ENCODE measurements around the gene NDUFA6. TPM values are rescaled to one million over a fixed set of nuclear protein-coding genes. Genes with fewer than 3 reads are reported as not detected.

Gene NDUFA6
- total and polyA plus RNA-seq, 10 of the 15 experiments (the other 5 are each of a cell fraction or from before 2014, with no cell fraction given), result 85.9 to 511 (median 128) TPM

DNA sequence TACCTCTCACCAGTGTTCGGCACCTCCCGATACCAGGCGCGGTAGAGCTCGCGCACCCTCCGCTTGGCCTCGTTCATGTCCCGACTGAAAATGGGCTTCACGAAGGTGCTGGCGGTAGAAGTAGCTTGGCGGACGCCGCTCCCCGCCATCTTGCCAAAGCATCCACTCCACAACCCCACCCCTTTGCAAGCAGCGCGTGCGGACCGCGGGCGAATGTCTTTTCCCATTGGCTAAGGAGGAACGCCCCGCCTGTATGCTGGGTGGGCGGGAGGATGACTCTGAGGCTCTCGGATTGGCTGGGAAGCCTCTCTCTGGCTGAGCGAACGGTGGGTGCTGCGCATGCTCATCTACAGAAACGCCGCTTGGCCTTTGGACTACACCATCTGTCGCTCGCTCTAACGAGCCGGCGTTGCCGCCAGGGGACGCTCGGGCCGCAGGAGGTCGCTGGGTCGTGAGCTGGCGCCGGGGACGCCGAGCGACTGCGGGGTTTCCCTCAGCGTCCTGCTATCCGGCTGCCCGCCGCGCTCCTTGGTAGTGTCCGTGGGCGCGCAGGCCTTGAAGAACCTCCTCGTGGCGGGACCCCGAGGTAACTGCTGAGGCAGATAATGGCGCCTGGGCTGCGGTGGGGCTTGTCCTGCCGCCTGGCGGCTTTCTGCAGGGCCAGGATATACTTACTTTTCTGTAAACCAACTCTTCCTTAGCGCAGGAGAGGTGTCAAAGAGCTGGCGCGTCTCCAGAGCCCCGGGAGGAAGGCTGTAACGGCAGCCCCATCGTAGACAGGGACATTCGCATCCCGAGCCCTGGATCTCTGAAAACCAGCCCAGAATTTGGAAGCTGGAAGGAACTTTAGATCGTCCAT is at the start of gene NDUFA6 (continued):
- TF ChIP-seq, protein P1, sequence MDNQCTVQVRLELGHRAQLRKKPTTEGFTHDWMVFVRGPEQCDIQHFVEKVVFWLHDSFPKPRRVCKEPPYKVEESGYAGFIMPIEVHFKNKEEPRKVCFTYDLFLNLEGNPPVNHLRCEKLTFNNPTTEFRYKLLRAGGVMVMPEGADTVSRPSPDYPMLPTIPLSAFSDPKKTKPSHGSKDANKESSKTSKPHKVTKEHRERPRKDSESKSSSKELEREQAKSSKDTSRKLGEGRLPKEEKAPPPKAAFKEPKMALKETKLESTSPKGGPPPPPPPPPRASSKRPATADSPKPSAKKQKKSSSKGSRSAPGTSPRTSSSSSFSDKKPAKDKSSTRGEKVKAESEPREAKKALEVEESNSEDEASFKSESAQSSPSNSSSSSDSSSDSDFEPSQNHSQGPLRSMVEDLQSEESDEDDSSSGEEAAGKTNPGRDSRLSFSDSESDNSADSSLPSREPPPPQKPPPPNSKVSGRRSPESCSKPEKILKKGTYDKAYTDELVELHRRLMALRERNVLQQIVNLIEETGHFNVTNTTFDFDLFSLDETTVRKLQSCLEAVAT (IDR thresholded peaks at IDR 0.05), result no peak; the same call in 1 of the 2 replicates
- TF ChIP-seq, protein P2, sequence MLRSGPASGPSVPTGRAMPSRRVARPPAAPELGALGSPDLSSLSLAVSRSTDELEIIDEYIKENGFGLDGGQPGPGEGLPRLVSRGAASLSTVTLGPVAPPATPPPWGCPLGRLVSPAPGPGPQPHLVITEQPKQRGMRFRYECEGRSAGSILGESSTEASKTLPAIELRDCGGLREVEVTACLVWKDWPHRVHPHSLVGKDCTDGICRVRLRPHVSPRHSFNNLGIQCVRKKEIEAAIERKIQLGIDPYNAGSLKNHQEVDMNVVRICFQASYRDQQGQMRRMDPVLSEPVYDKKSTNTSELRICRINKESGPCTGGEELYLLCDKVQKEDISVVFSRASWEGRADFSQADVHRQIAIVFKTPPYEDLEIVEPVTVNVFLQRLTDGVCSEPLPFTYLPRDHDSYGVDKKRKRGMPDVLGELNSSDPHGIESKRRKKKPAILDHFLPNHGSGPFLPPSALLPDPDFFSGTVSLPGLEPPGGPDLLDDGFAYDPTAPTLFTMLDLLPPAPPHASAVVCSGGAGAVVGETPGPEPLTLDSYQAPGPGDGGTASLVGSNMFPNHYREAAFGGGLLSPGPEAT (IDR thresholded peaks at IDR 0.05; ENCODE audit: low read depth), result peak; percentile 49
- TF ChIP-seq NR2F1 (conservative IDR thresholded peaks at IDR 0.05), result peak; percentile 98
- TF ChIP-seq, protein P3, sequence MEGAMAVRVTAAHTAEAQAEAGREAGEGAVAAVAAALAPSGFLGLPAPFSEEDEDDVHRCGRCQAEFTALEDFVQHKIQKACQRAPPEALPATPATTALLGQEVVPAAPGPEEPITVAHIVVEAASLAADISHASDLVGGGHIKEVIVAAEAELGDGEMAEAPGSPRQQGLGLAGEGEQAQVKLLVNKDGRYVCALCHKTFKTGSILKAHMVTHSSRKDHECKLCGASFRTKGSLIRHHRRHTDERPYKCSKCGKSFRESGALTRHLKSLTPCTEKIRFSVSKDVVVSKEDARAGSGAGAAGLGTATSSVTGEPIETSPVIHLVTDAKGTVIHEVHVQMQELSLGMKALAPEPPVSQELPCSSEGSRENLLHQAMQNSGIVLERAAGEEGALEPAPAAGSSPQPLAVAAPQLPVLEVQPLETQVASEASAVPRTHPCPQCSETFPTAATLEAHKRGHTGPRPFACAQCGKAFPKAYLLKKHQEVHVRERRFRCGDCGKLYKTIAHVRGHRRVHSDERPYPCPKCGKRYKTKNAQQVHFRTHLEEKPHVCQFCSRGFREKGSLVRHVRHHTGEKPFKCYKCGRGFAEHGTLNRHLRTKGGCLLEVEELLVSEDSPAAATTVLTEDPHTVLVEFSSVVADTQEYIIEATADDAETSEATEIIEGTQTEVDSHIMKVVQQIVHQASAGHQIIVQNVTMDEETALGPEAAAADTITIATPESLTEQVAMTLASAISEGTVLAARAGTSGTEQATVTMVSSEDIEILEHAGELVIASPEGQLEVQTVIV (IDR thresholded peaks at IDR 0.05; ENCODE audit: borderline replicate concordance, partially characterized antibody), result no peak
- TF ChIP-seq FOXK2 (IDR thresholded peaks at IDR 0.05), result 0 out of 2 replicates have a peak, but pooled peaks have one; percentile 51
- TF ChIP-seq EGR1 (IDR thresholded peaks at IDR 0.05; ENCODE audit: borderline replicate concordance in 1 of 2, low read depth in 2 of 2, low read length in 2 of 2), result no peak; a peak in 1 of 3 replicates
- no peak for TF ChIP-seq SREBF2 (IDR thresholded peaks at IDR 0.05; ENCODE audit: low read length)
- peak; percentile 50; the same call in 1 of the 3 replicates for TF ChIP-seq POU2F2 (IDR thresholded peaks at IDR 0.05; ENCODE audit: borderline replicate concordance, low read depth, low read length)
- TF ChIP-seq NFXL1 (IDR thresholded peaks at IDR 0.05; ENCODE audit: borderline replicate concordance), result no peak
- TF ChIP-seq ETV6 (conservative IDR thresholded peaks at IDR 0.05 in 1 of 2, IDR thresholded peaks at IDR 0.05 in 1 of 2; ENCODE audit: borderline replicate concordance in 1 of 2, low read depth in 1 of 2), result no peak
- peak; percentile 94 for TF ChIP-seq POLR2AphosphoS5 (IDR thresholded peaks at IDR 0.05; ENCODE audit: low read length)
- TF ChIP-seq SMAD5 (IDR thresholded peaks at IDR 0.05; ENCODE audit: low read depth), result peak; percentile 77; the same call in 1 of the 2 replicates
- TF ChIP-seq NR2C2 (IDR thresholded peaks at IDR 0.05; ENCODE audit: borderline replicate concordance, control insufficient read depth, insufficient read length, low read depth), result no peak
- peak; percentile 8; the same call in 1 of the 2 replicates for TF ChIP-seq ESRRA (IDR thresholded peaks at IDR 0.05; ENCODE audit: low read length)
- TF ChIP-seq, protein P4, sequence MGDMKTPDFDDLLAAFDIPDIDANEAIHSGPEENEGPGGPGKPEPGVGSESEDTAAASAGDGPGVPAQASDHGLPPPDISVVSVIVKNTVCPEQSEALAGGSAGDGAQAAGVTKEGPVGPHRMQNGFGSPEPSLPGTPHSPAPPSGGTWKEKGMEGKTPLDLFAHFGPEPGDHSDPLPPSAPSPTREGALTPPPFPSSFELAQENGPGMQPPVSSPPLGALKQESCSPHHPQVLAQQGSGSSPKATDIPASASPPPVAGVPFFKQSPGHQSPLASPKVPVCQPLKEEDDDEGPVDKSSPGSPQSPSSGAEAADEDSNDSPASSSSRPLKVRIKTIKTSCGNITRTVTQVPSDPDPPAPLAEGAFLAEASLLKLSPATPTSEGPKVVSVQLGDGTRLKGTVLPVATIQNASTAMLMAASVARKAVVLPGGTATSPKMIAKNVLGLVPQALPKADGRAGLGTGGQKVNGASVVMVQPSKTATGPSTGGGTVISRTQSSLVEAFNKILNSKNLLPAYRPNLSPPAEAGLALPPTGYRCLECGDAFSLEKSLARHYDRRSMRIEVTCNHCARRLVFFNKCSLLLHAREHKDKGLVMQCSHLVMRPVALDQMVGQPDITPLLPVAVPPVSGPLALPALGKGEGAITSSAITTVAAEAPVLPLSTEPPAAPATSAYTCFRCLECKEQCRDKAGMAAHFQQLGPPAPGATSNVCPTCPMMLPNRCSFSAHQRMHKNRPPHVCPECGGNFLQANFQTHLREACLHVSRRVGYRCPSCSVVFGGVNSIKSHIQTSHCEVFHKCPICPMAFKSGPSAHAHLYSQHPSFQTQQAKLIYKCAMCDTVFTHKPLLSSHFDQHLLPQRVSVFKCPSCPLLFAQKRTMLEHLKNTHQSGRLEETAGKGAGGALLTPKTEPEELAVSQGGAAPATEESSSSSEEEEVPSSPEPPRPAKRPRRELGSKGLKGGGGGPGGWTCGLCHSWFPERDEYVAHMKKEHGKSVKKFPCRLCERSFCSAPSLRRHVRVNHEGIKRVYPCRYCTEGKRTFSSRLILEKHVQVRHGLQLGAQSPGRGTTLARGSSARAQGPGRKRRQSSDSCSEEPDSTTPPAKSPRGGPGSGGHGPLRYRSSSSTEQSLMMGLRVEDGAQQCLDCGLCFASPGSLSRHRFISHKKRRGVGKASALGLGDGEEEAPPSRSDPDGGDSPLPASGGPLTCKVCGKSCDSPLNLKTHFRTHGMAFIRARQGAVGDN (IDR thresholded peaks at IDR 0.05), result peak; percentile 89
- TF ChIP-seq MYC (IDR thresholded peaks at IDR 0.05; ENCODE audit: insufficient read depth, insufficient read length, insufficient replicate concordance, low read length, severe bottlenecking), result no peak
- TF ChIP-seq POLR2AphosphoS2 (IDR thresholded peaks at IDR 0.05; ENCODE audit: low read depth, low read length), result peak; percentile 89
- TF ChIP-seq SIX5 (IDR thresholded peaks at IDR 0.05; ENCODE audit: low read depth, low read length, severe bottlenecking), result no peak

Measured in GM12878 (cell line).